ENCODE data around the gene NQO2.
"Not testable (repeated sequence)": the region's sequence is repeated elsewhere in the genome, so short reads cannot be mapped to it uniquely, and the experiment has no call there.

- TF ChIP-seq CTCF (IDR thresholded peaks at IDR 0.05) = peak; percentile 62 to 87 (median 64)
- TF ChIP-seq POLR2A (IDR thresholded peaks at IDR 0.05) = not testable (repeated sequence)
Measured at GRCh38 chr6:2998249-2998997, 1.3 kb upstream of the NQO2 start.

All from testis (tissue), 2 donors.